HCT116 (cell line): ENCODE data around the gene HAAO.

ENCODE experiments used
- MAX ChIP-seq: IDR thresholded peaks from 2 replicates; pipeline ENCODE4 v1.6.1; 2012
- POLR2AphosphoS5 ChIP-seq: IDR thresholded peaks from 2 replicates; pipeline ENCODE4 v1.6.1; 2011; ENCODE audit warnings: mild to moderate bottlenecking, low read depth, low read length, moderate library complexity
- ZNF274 ChIP-seq: fragments of 200-500 bp; sonication (Bioruptor generic); IDR thresholded peaks from 2 replicates; pipeline ENCODE4 v1.6.1; 2014; ENCODE audit warnings: mild to moderate bottlenecking, low read depth, low read length, inconsistent platforms
- TF ChIP-seq, protein P1 (sequence below), 3 experiments: fragments of 200-600 bp in 1 of 3; sonication (generic) in 1 of 3; IDR thresholded peaks in 2 of 3; conservative IDR thresholded peaks in 1 of 3; 2 replicates each; pipeline ENCODE4 v1.5.1; 2012 to 2017; ENCODE audit warnings: low read depth in 2 of 3, low read length in 2 of 3, antibody characterized with exemption in 1 of 3, borderline replicate concordance in 1 of 3, control low read depth in 1 of 3, mild to moderate bottlenecking in 1 of 3, mixed read lengths in 1 of 3, mixed run types in 1 of 3, moderate library complexity in 1 of 3; ENCODE audit not compliant: insufficient read depth in 1 of 3

DNA sequence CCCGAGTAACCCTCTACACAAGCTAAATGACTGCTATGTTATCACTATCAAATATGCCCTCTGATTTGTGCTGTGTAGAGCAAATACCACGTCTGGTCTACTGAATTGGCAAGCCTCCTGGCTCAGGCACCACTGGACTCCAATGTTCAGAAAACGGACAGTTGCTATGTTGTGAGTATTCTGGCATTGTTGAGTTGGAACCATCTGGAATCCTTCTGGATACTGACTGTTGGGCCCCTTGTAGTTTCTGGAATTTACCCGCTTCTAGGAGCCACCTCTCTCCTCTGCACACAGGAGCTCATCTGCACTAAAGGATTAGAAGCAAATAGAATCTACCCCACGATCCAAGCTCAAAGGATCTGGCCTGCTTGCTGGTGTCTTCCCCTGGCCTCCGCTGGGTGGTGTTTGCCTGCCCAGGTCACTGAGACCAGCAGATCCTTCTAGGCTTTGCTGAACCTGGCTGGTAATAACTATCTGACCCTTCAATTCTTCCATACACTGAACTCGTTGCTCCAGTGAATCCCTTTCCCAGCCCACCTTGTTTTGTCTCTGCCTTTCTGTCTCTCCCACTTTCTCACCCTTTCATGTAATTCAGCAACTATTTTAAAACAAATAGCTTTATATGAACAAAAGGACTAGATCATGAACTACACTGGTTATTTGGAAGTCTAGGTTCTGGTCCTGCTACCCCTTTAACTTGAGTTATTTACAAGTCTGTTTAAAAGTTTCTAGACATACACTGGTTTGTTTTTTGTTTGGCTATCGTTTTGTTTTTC lies 2.1 kb upstream of the HAAO start:
- TF ChIP-seq MAX, result no peak
- no peak for TF ChIP-seq ZNF274
- no peak for TF ChIP-seq POLR2AphosphoS5
- TF ChIP-seq, protein P1, sequence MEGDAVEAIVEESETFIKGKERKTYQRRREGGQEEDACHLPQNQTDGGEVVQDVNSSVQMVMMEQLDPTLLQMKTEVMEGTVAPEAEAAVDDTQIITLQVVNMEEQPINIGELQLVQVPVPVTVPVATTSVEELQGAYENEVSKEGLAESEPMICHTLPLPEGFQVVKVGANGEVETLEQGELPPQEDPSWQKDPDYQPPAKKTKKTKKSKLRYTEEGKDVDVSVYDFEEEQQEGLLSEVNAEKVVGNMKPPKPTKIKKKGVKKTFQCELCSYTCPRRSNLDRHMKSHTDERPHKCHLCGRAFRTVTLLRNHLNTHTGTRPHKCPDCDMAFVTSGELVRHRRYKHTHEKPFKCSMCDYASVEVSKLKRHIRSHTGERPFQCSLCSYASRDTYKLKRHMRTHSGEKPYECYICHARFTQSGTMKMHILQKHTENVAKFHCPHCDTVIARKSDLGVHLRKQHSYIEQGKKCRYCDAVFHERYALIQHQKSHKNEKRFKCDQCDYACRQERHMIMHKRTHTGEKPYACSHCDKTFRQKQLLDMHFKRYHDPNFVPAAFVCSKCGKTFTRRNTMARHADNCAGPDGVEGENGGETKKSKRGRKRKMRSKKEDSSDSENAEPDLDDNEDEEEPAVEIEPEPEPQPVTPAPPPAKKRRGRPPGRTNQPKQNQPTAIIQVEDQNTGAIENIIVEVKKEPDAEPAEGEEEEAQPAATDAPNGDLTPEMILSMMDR (IDR thresholded peaks at IDR 0.05 in 2 of 3, conservative IDR thresholded peaks at IDR 0.05 in 1 of 3; ENCODE audit: borderline replicate concordance in 1 of 3, insufficient read depth in 1 of 3, low read depth in 2 of 3, low read length in 2 of 3), result no peak
